ENCODE measurements around the gene LMAN2.

DNA sequence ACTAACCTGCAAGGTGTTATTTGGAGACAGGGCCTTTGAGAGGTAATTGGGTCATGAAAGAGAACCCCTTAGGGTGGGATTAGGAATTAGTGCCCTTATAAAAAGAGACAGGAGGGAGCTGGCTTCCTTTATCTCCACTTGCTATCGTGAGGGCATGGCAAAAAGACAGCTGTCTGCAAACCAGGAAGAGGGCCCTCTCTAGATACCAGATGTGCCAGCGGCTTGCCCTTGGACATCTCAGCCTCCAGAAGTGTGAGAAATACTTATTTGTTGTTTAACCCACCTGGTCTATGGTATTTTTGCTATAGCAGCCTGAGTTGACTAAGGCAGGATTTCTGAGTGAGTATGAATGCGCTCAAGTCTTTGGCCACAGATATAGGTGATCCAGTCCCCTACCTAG is 5.3 kb upstream of the LMAN2 start:
- TF ChIP-seq, protein P1, sequence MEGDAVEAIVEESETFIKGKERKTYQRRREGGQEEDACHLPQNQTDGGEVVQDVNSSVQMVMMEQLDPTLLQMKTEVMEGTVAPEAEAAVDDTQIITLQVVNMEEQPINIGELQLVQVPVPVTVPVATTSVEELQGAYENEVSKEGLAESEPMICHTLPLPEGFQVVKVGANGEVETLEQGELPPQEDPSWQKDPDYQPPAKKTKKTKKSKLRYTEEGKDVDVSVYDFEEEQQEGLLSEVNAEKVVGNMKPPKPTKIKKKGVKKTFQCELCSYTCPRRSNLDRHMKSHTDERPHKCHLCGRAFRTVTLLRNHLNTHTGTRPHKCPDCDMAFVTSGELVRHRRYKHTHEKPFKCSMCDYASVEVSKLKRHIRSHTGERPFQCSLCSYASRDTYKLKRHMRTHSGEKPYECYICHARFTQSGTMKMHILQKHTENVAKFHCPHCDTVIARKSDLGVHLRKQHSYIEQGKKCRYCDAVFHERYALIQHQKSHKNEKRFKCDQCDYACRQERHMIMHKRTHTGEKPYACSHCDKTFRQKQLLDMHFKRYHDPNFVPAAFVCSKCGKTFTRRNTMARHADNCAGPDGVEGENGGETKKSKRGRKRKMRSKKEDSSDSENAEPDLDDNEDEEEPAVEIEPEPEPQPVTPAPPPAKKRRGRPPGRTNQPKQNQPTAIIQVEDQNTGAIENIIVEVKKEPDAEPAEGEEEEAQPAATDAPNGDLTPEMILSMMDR (IDR thresholded peaks at IDR 0.05) = no peak
- no peak for TF ChIP-seq POLR2A (IDR thresholded peaks at IDR 0.05)
